Epithelial cell of proximal tubule (primary cell): ENCODE data around the gene EI24. TPM values are rescaled to one million over a fixed set of nuclear protein-coding genes. Genes with fewer than 3 reads are reported as not detected.
"Not testable (repeated sequence)": the region's sequence is repeated elsewhere in the genome, so short reads cannot be mapped to it uniquely, and the experiment has no call there.

Experiments
- DNase-seq: peaks from one replicate; pipeline ENCODE4 v3.0.0-alpha.2; 2011; ENCODE audit warnings: low read depth
- H3K4me3 ChIP-seq: 2 replicates; pipeline ENCODE4 v1.5.1; 2011; ENCODE audit warnings: low read depth, mild to moderate bottlenecking, low read length
- total RNA-seq: library from RNA; depleted of rRNA; stranded (reverse); fragments of >200 nt; gene quantifications from 2 replicates; pipeline ENCODE4 v1.2.3, GENCODE V29; 2015
- TF ChIP-seq, protein P1 (sequence below): conservative IDR thresholded peaks from 2 replicates; pipeline ENCODE4 v1.5.1; 2012; ENCODE audit warnings: low read depth, mild to moderate bottlenecking, low read length

EI24 gene
- total RNA-seq, 1 donor from 2014 or later = 140 TPM

DNA sequence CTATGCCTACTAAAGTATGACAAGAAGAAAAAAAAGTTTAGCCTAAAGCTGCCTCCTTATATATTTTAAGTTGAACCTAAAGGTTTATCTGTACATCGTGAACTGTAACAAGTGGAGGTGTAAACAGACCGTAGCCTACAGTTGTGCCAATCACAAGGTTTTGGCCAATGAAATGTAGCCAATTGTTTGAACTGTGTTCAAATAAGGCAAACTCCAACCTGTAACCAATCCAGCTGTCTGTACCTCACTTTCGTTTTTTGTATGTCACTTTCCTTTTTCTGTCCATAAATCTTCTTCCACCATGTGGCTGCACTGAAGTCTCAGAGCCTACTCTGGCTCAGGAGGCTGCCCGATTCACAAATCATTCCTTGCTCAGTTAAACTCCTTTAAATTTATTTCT, 6.8 kb upstream of the EI24 start:
- DNase-seq = no peak
- TF ChIP-seq, protein P1, sequence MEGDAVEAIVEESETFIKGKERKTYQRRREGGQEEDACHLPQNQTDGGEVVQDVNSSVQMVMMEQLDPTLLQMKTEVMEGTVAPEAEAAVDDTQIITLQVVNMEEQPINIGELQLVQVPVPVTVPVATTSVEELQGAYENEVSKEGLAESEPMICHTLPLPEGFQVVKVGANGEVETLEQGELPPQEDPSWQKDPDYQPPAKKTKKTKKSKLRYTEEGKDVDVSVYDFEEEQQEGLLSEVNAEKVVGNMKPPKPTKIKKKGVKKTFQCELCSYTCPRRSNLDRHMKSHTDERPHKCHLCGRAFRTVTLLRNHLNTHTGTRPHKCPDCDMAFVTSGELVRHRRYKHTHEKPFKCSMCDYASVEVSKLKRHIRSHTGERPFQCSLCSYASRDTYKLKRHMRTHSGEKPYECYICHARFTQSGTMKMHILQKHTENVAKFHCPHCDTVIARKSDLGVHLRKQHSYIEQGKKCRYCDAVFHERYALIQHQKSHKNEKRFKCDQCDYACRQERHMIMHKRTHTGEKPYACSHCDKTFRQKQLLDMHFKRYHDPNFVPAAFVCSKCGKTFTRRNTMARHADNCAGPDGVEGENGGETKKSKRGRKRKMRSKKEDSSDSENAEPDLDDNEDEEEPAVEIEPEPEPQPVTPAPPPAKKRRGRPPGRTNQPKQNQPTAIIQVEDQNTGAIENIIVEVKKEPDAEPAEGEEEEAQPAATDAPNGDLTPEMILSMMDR = no peak
- no peak overlapping the region for H3K4me3 ChIP-seq

GRCh38 chr11:125564357-125564756, 4.9 kb upstream of the EI24 start:
- TF ChIP-seq, protein P1 = no peak
- H3K4me3 ChIP-seq = no peak overlapping the region
- no peak for DNase-seq

- TF ChIP-seq, protein P1 = no peak
- no peak for DNase-seq
- H3K4me3 ChIP-seq = no peak overlapping the region
Observed at GRCh38 chr11:125566235-125566634, 3.0 kb upstream of the EI24 start.

DNA sequence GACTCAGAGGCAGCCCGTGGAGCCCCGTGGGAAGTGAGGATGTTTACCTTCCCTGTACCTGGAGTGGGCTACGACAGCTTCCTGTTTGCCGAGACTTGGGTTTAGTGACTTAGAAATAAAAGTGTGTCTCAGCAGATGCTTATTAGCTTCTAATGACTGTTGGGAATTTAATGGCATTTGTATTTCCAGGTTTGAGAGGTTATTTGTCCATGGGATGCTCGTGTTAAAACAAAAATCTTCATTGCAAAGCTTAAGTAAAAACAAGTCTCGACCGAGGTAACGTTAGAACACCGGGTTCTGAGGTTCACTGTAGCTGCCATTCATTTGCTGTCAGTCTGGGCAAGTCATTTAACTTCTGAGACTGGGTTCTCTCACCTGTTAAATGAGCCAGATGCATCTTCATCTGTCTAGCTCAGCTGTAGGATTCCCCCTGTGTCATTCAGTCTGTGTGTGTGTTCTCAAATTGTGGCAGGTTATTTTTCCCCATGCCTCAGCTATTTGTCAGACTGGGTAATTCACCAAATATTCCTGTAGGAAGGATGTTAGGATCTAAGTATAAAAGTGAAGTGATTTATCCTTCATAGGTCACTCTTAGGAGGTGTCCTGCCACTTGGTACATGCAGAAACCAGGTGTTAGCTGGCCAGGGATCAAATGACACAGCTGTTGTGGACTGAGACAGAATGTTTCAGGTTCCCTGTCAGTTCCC, 791 bp downstream of the EI24 start:
- DNase-seq = no peak
- H3K4me3 ChIP-seq = peak overlapping the region; percentile 68
- TF ChIP-seq, protein P1 = no peak

GRCh38 chr11:125570952-125571351, 1.7 kb downstream of the EI24 start:
- DNase-seq = no peak
- H3K4me3 ChIP-seq = no peak overlapping the region

GRCh38 chr11:125572916-125573315, 3.6 kb downstream of the EI24 start:
- H3K4me3 ChIP-seq = no peak overlapping the region
- no peak for DNase-seq

More at GRCh38 chr11:125570952-125571351, 1.7 kb downstream of the EI24 start:
- TF ChIP-seq, protein P1 = no peak

DNA sequence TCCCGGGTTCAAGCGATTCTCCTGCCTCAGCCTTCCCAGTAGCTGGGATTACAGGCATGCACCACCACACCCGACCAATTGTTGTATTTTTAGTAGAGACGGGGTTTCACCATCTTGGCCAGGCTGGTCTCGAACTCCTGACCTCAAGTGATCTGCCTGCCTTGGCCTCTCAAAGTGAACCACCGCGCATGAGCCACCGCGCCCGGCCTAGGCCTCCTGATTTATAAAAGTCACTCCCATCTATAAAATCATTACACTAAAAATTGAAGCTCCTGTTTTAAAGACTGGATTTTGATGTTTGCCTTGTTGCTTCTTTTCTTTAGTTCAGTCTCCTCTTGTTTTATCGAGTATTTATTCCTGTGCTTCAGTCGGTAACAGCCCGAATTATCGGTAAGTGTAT, 7.9 kb downstream of the EI24 start:
- not testable (repeated sequence) for DNase-seq, H3K4me3 ChIP-seq

More at GRCh38 chr11:125572916-125573315, 3.6 kb downstream of the EI24 start:
- TF ChIP-seq, protein P1 = no peak
